SK-N-MC (cell line): ENCODE data around the gene TRIM8.

Experiments used
- EZH2 ChIP-seq: fragments of 200-600 bp; sonication (generic); IDR thresholded peaks from one replicate; pipeline ENCODE4 v1.6.1; 2017; ENCODE audit warnings: antibody characterized with exemption
- POLR2AphosphoS5 ChIP-seq: IDR thresholded peaks from 2 replicates; pipeline ENCODE4 v1.6.1; 2012; ENCODE audit warnings: mild to moderate bottlenecking, low read depth, low read length, borderline replicate concordance

- TF ChIP-seq POLR2AphosphoS5, result no peak
- TF ChIP-seq EZH2, result no peak
These were observed 28.1 kb upstream of the TRIM8 start for GRCh38 chr10:102616066-102616770.
